ES-I3 (cell line): ENCODE measurements around the gene SH2D5.

Experiments used
- H3K36me3 ChIP-seq: 2 replicates; pipeline ENCODE4 v1.6.1; 2013; ENCODE audit warnings: mild to moderate bottlenecking, low read length, control low read depth, moderate library complexity; ENCODE audit not compliant: insufficient read depth
- H3K4me1 ChIP-seq: 2 replicates; pipeline ENCODE4 v1.6.1; 2013; ENCODE audit warnings: mild to moderate bottlenecking, control low read depth, low read length; ENCODE audit not compliant: insufficient read depth
- H3K9ac ChIP-seq: 2 replicates; pipeline ENCODE4 v1.6.1; 2013; ENCODE audit warnings: low read depth, mild to moderate bottlenecking, low read length, moderate library complexity
- H3K9me3 ChIP-seq: 2 replicates; pipeline ENCODE4 v1.6.1; 2013; ENCODE audit warnings: mild to moderate bottlenecking, low read length, moderate library complexity; ENCODE audit not compliant: control insufficient read depth, insufficient read depth

SH2D5 gene

GRCh38 chr1:20699558-20699957 lies 32.9 kb downstream of the SH2D5 start:
- Histone ChIP-seq H3K9me3 (no peaks in the 10 kb centered on the region), H3K9ac (no peak overlapping the region), H3K4me1 (peaks cover 15% of the 10 kb centered on the region; the same call in 1 of the 2 replicates), H3K36me3 (no peaks in the 10 kb centered on the region)

- Histone ChIP-seq H3K36me3 (no peaks in the 10 kb centered on the region), H3K9me3 (no peaks in the 10 kb centered on the region), H3K9ac (no peak overlapping the region), H3K4me1 (peaks cover 15% of the 10 kb centered on the region; the same call in 1 of the 2 replicates)
Observed at GRCh38 chr1:20698195-20698910, 34.1 kb downstream of the SH2D5 start.

- Histone ChIP-seq H3K4me1 (peaks cover 15% of the 10 kb centered on the region; the same call in 1 of the 2 replicates), H3K9ac (no peak overlapping the region), H3K36me3 (no peaks in the 10 kb centered on the region), H3K9me3 (no peaks in the 10 kb centered on the region)
Observed at GRCh38 chr1:20697563-20697962, 34.9 kb downstream of the SH2D5 start.

GRCh38 chr1:20696397-20697333 lies 35.8 kb downstream of the SH2D5 start:
- Histone ChIP-seq H3K4me1 (peaks cover 15% of the 10 kb centered on the region; the same call in 1 of the 2 replicates), H3K36me3 (no peaks in the 10 kb centered on the region), H3K9ac (peak overlapping the region; percentile 68), H3K9me3 (no peaks in the 10 kb centered on the region)

GRCh38 chr1:20695515-20695914 lies 37.0 kb downstream of the SH2D5 start:
- Histone ChIP-seq H3K36me3 (no peaks in the 10 kb centered on the region), H3K4me1 (peaks cover 15% of the 10 kb centered on the region; the same call in 1 of the 2 replicates), H3K9ac (no peak overlapping the region), H3K9me3 (no peaks in the 10 kb centered on the region)

GRCh38 chr1:20693623-20694022 lies 38.9 kb downstream of the SH2D5 start:
- Histone ChIP-seq H3K36me3 (no peaks in the 10 kb centered on the region), H3K9me3 (no peaks in the 10 kb centered on the region), H3K4me1 (peaks cover 12% of the 10 kb centered on the region; the same call in 1 of the 2 replicates), H3K9ac (no peak overlapping the region)

- Histone ChIP-seq H3K9ac (no peak overlapping the region), H3K36me3 (no peaks in the 10 kb centered on the region), H3K4me1 (no peaks in the 10 kb centered on the region), H3K9me3 (no peaks in the 10 kb centered on the region)
Observed at GRCh38 chr1:20691872-20692271, 40.6 kb downstream of the SH2D5 start.

- no peaks in the 10 kb centered on the region for H3K9me3 ChIP-seq
- H3K4me1 ChIP-seq: no peaks in the 10 kb centered on the region
- H3K9ac ChIP-seq: no peak overlapping the region
- H3K36me3 ChIP-seq: no peaks in the 10 kb centered on the region
Observed at GRCh38 chr1:20689645-20690056, 42.9 kb downstream of the SH2D5 start.

- H3K4me1 ChIP-seq: no peaks in the 10 kb centered on the region
- H3K9me3 ChIP-seq: no peaks in the 10 kb centered on the region
- no peak overlapping the region for H3K9ac ChIP-seq
- no peaks in the 10 kb centered on the region for H3K36me3 ChIP-seq
Observed at GRCh38 chr1:20686883-20687725, 45.4 kb downstream of the SH2D5 start.

- Histone ChIP-seq H3K4me1 (no peaks in the 10 kb centered on the region), H3K9ac (no peak overlapping the region), H3K36me3 (no peaks in the 10 kb centered on the region), H3K9me3 (no peaks in the 10 kb centered on the region)
Observed at GRCh38 chr1:20685741-20686140, 46.8 kb downstream of the SH2D5 start.

GRCh38 chr1:20685099-20685662 lies 47.3 kb downstream of the SH2D5 start:
- no peak overlapping the region for H3K9ac ChIP-seq
- H3K4me1 ChIP-seq: no peaks in the 10 kb centered on the region
- H3K36me3 ChIP-seq: no peaks in the 10 kb centered on the region
- no peaks in the 10 kb centered on the region for H3K9me3 ChIP-seq

GRCh38 chr1:20684651-20685050 lies 47.9 kb downstream of the SH2D5 start:
- H3K9me3 ChIP-seq: no peaks in the 10 kb centered on the region
- no peaks in the 10 kb centered on the region for H3K4me1 ChIP-seq
- H3K9ac ChIP-seq: no peak overlapping the region
- no peaks in the 10 kb centered on the region; the same call in 1 of the 2 replicates for H3K36me3 ChIP-seq

- H3K9ac ChIP-seq: no peak overlapping the region
- no peaks in the 10 kb centered on the region for H3K4me1 ChIP-seq
- H3K36me3 ChIP-seq: no peaks in the 10 kb centered on the region; the same call in 1 of the 2 replicates
- H3K9me3 ChIP-seq: no peaks in the 10 kb centered on the region
Observed at GRCh38 chr1:20684050-20684620, 48.4 kb downstream of the SH2D5 start.
